Endothelial cell of umbilical vein (primary cell): Measurements from ENCODE around the gene CTR9. TPM values are rescaled to one million over a fixed set of nuclear protein-coding genes. Genes with fewer than 3 reads are reported as not detected.

ENCODE experiments used
- BruUV-seq: library from RNA; stranded (reverse); fragments of 400-500 nt; replicated peaks from 2 replicates; lab custom pipeline; 2021; lab: Mats Ljungman, UMichigan
- CTCF ChIA-PET: fragments of 300-600, 350-600 bp; sonication (Branson Sonifier 250); formaldehyde crosslinking; loops from one replicate; lab custom pipeline; 2021; ENCODE audit warnings: antibody characterized with exemption, inconsistent platforms; lab: Charles Lee
- POLR2A ChIA-PET: fragments of 300-600, 350-600 bp; sonication (Branson Sonifier 250); formaldehyde crosslinking; loops from one replicate; lab custom pipeline; 2021; ENCODE audit warnings: antibody characterized with exemption, inconsistent platforms; lab: Charles Lee
- DNase-seq: peaks from one replicate; pipeline ENCODE4 v3.0.0-alpha.2; 2011; ENCODE audit warnings: low read depth, low spot score
- FAIRE-seq: peaks from 2 replicates; lab custom pipeline; 2011; peaks lifted over from hg19 to GRCh38; lab: Jason Lieb, UNC
- H2AFZ ChIP-seq: 2 replicates; pipeline ENCODE4 v1.6.0; 2012; ENCODE audit warnings: low read depth, low read length, control low read depth, inconsistent platforms
- H3K27ac ChIP-seq: 2 replicates; pipeline ENCODE4 v1.5.1; 2011; ENCODE audit warnings: low read depth, mild to moderate bottlenecking, control low read depth, low read length, moderate library complexity; ENCODE audit not compliant: insufficient read depth
- H3K27me3 ChIP-seq, 2 experiments: 2 replicates each; pipeline versions ENCODE4 v1.6.0 to v1.6.1; 2011; ENCODE audit warnings: low read length in 2 of 2, mixed read lengths in 1 of 2; ENCODE audit not compliant: control insufficient read depth in 2 of 2, insufficient read depth in 2 of 2
- H3K36me3 ChIP-seq, 2 experiments: 2 replicates in 1 of 2; 3 replicates in 1 of 2; pipeline ENCODE4 v1.5.1; 2011; ENCODE audit warnings: low read length in 2 of 2, mild to moderate bottlenecking in 1 of 2, moderate library complexity in 1 of 2; ENCODE audit not compliant: control insufficient read depth in 2 of 2, insufficient read depth in 2 of 2; ENCODE audit errors: extremely low read depth in 1 of 2
- H3K4me1 ChIP-seq: 3 replicates; pipeline ENCODE4 v1.5.1; 2011; ENCODE audit warnings: mild to moderate bottlenecking, low read length; ENCODE audit not compliant: control insufficient read depth, insufficient read depth; ENCODE audit errors: extremely low read depth
- H3K4me2 ChIP-seq: 2 replicates; pipeline ENCODE4 v1.6.1; 2011; ENCODE audit warnings: low read length, control low read depth, mixed read lengths; ENCODE audit not compliant: insufficient read depth
- H3K4me3 ChIP-seq, 3 experiments: fragments of 200-600 bp in 1 of 3; sonication (generic), shearing (Covaris generic) in 1 of 3; replicated peaks in 1 of 3; 2 replicates each; pipeline ENCODE4 v1.5.1; 2011 to 2016; ENCODE audit warnings: control low read depth in 3 of 3, low read length in 3 of 3, mild to moderate bottlenecking in 2 of 3, inconsistent platforms in 1 of 3, low read depth in 1 of 3, moderate library complexity in 1 of 3; ENCODE audit not compliant: insufficient read depth in 1 of 3
- H3K79me2 ChIP-seq: 2 replicates; pipeline ENCODE4 v1.6.0; 2012; ENCODE audit warnings: low read length, inconsistent platforms; ENCODE audit not compliant: control insufficient read depth, insufficient read depth
- H3K9ac ChIP-seq: replicated peaks from 2 replicates; pipeline ENCODE3; 2011; ENCODE audit warnings: low read length, control low read depth; ENCODE audit not compliant: insufficient read depth; ENCODE audit errors: extremely low read depth
- H3K9me1 ChIP-seq: replicated peaks from 3 replicates; pipeline ENCODE4 v1.6.0; 2011; ENCODE audit warnings: mild to moderate bottlenecking, low read length; ENCODE audit not compliant: control insufficient read depth, insufficient read depth; ENCODE audit errors: extremely low read depth
- H3K9me3 ChIP-seq: replicated peaks from 2 replicates; pipeline ENCODE4 v1.5.1; 2012; ENCODE audit warnings: low read length, inconsistent platforms; ENCODE audit not compliant: control insufficient read depth, insufficient read depth
- H4K20me1 ChIP-seq: replicated peaks from 2 replicates; pipeline ENCODE3; 2011; ENCODE audit warnings: mild to moderate bottlenecking, low read length; ENCODE audit not compliant: control insufficient read depth, insufficient read depth; ENCODE audit errors: extremely low read depth
- EZH2 ChIP-seq: IDR thresholded peaks from 2 replicates; pipeline ENCODE4 v1.6.1; 2012; ENCODE audit warnings: borderline replicate concordance, low read depth, mild to moderate bottlenecking, moderate library complexity, low read length, inconsistent platforms; ENCODE audit not compliant: severe bottlenecking
- FOS ChIP-seq: IDR thresholded peaks from 2 replicates; pipeline ENCODE4 v1.6.1; 2011; ENCODE audit warnings: mild to moderate bottlenecking, low read length, moderate library complexity, borderline replicate concordance; ENCODE audit not compliant: insufficient read depth
- GATA2 ChIP-seq: IDR thresholded peaks from 2 replicates; pipeline ENCODE4 v1.7.0; 2011; ENCODE audit warnings: low read depth, mild to moderate bottlenecking, moderate library complexity, mixed read lengths, low read length; ENCODE audit not compliant: insufficient read length, insufficient read depth
- JUN ChIP-seq: IDR thresholded peaks from 2 replicates; pipeline ENCODE4 v1.6.1; 2011; ENCODE audit warnings: borderline replicate concordance, low read depth; ENCODE audit not compliant: insufficient read length, insufficient read depth
- MYC ChIP-seq: IDR thresholded peaks from one replicate; pipeline ENCODE4 v1.6.1; 2011; ENCODE audit warnings: mild to moderate bottlenecking, low read depth, low read length
- POLR2A ChIP-seq: IDR thresholded peaks from 2 replicates; pipeline ENCODE4 v1.6.1; 2012; ENCODE audit warnings: low read depth, mild to moderate bottlenecking, control low read depth, low read length
- POLR2AphosphoS5 ChIP-seq: IDR thresholded peaks from 2 replicates; pipeline ENCODE4 v1.6.1; 2012; ENCODE audit warnings: low read depth, mild to moderate bottlenecking, control low read depth, low read length, moderate library complexity; ENCODE audit not compliant: insufficient read depth
- dilution Hi-C: fragments of 300-500 bp; cut with MboI; formaldehyde crosslinking; loops from one replicate; pipeline ENCODE4 v1.15.0; 2019; ENCODE audit warnings: low sequenced_read_pairs; ENCODE audit not compliant: extremely low pct_ligation_motif_present
- intact Hi-C: fragments of 100-400 bp; cut with micrococcal nuclease; formaldehyde crosslinking; loops from one replicate; pipeline ENCODE4 v1.10.0; 2022
- polyA plus RNA-seq, 4 experiments: library from polyadenylated mRNA; depleted of rRNA in 3 of 4; stranded (reverse) in 3 of 4; unstranded in 1 of 4; fragments of >200 nt; gene quantifications; 2 replicates each; pipeline versions ENCODE4 v1.2.1 to v1.2.3, GENCODE V29; 2011 to 2012; ENCODE audit warnings: missing spikeins in 1 of 4
- total RNA-seq: library from RNA; stranded (reverse); gene quantifications from 2 replicates; pipeline ENCODE4 v1.2.3, GENCODE V29; 2021
- TF ChIP-seq, protein P1 (sequence below), 2 donors: IDR thresholded peaks; 1 replicate in 1 of 2; 2 replicates in 1 of 2; pipeline ENCODE4 v1.5.1; 2011; ENCODE audit warnings: low read length in 2 of 2, mild to moderate bottlenecking in 2 of 2, moderate library complexity in 2 of 2, control low read depth in 1 of 2, inconsistent platforms in 1 of 2, low read depth in 1 of 2; ENCODE audit not compliant: insufficient read depth in 1 of 2; ENCODE audit errors: extremely low read depth in 1 of 2
- TF ChIP-seq, protein P2 (sequence below): IDR thresholded peaks from 2 replicates; pipeline ENCODE4 v1.6.1; 2011; ENCODE audit not compliant: insufficient read depth, insufficient read length

Gene CTR9
- total and polyA plus RNA-seq, 2 donors (not counting 3 experiments of a cell fraction or from before 2014, with no cell fraction given), result 7.5 to 33.2 TPM

- Histone ChIP-seq H4K20me1 (no peaks in the 10 kb centered on the region), H3K9me3 (no peaks in the 10 kb centered on the region), H3K79me2 (no peaks in the 10 kb centered on the region), H3K27me3 (peaks cover 19 to 26% of the 10 kb centered on the region in 2 experiments), H3K9me1 (no peaks in the 10 kb centered on the region), H3K4me3 (no peak overlapping the region), H3K9ac (no peak overlapping the region), H3K4me2 (no peak overlapping the region), H3K27ac (no peak overlapping the region), H3K36me3 (no peaks in the 10 kb centered on the region), H3K4me1 (no peaks in the 10 kb centered on the region), H2AFZ (no peak overlapping the region)
- DNase-seq, result no peak
- BruUV-seq, result no TSS peak
- ChIA-PET POLR2A (no interaction called here), CTCF (interaction anchor here (0.6 to 2.2 kb wide), 7 partner anchors 10 to 795 kb away, joined by 3 to 12 read pairs (median 4); no protein-coding TSS in a partner anchor)
- intact Hi-C loops (no loop called here), dilution Hi-C loops (no loop called here)
- no peak for TF ChIP-seq EZH2
- TF ChIP-seq JUN, result no peak
- TF ChIP-seq, protein P1, sequence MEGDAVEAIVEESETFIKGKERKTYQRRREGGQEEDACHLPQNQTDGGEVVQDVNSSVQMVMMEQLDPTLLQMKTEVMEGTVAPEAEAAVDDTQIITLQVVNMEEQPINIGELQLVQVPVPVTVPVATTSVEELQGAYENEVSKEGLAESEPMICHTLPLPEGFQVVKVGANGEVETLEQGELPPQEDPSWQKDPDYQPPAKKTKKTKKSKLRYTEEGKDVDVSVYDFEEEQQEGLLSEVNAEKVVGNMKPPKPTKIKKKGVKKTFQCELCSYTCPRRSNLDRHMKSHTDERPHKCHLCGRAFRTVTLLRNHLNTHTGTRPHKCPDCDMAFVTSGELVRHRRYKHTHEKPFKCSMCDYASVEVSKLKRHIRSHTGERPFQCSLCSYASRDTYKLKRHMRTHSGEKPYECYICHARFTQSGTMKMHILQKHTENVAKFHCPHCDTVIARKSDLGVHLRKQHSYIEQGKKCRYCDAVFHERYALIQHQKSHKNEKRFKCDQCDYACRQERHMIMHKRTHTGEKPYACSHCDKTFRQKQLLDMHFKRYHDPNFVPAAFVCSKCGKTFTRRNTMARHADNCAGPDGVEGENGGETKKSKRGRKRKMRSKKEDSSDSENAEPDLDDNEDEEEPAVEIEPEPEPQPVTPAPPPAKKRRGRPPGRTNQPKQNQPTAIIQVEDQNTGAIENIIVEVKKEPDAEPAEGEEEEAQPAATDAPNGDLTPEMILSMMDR (IDR thresholded peaks at IDR 0.05; ENCODE audit: extremely low read depth in 1 of 2, insufficient read depth in 1 of 2, low read depth in 1 of 2, low read length in 2 of 2), result no peak
- no peak for TF ChIP-seq FOS
- TF ChIP-seq MYC, result no peak
- TF ChIP-seq POLR2AphosphoS5, result no peak
- TF ChIP-seq POLR2A, result no peak
- no peak for TF ChIP-seq GATA2
- TF ChIP-seq, protein P2, sequence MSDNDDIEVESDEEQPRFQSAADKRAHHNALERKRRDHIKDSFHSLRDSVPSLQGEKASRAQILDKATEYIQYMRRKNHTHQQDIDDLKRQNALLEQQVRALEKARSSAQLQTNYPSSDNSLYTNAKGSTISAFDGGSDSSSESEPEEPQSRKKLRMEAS, result no peak
- FAIRE-seq, result no peak
Measured at GRCh38 chr11:10708131-10708530, 42.9 kb upstream of the CTR9 start.
